IPS-18c (cell line): Measurements from ENCODE around the gene TOX2.
A peak's percentile ranks its signal among the peaks of the same experiment; 100 is the strongest.

Experiments
- H3K4me3 ChIP-seq: 2 replicates; pipeline ENCODE4 v1.7.0; 2013; ENCODE audit warnings: low read depth, mild to moderate bottlenecking, low read length, moderate library complexity; ENCODE audit not compliant: insufficient read depth
- H3K9me3 ChIP-seq: one replicate; pipeline ENCODE4 v1.6.1; 2013; ENCODE audit warnings: mild to moderate bottlenecking, low read length, moderate library complexity; ENCODE audit not compliant: control insufficient read depth, insufficient read depth

Gene TOX2

GRCh38 chr20:43914311-43915210 is at the start of gene TOX2:
TOX2 (plus strand) TSS chr20:43914852; CDS start chr20:43914892, 40 bp downstream.
- H3K9me3 ChIP-seq, result peaks cover 4% of the 10 kb centered on the region

GRCh38 chr20:43868091-43868490 is 46.6 kb upstream of the TOX2 start:
- H3K4me3 ChIP-seq, result no peak overlapping the region
- no peaks in the 10 kb centered on the region for H3K9me3 ChIP-seq

More at GRCh38 chr20:43914311-43915210, at the start of gene TOX2:
- H3K4me3 ChIP-seq, result peak within 1 kb of the TSS; percentile 57

GRCh38 chr20:43870484-43870883 is 44.2 kb upstream of the TOX2 start:
- Histone ChIP-seq H3K9me3 (no peaks in the 10 kb centered on the region), H3K4me3 (no peak overlapping the region)

GRCh38 chr20:43878776-43879175 is 35.9 kb upstream of the TOX2 start:
- H3K9me3 ChIP-seq, result peaks cover 9% of the 10 kb centered on the region
- no peak overlapping the region for H3K4me3 ChIP-seq

GRCh38 chr20:43893930-43894329 is 20.7 kb upstream of the TOX2 start:
- H3K9me3 ChIP-seq, result no peaks in the 10 kb centered on the region
- H3K4me3 ChIP-seq, result no peak overlapping the region

- no peaks in the 10 kb centered on the region for H3K9me3 ChIP-seq
Measured at GRCh38 chr20:43894491-43894890, 20.2 kb upstream of the TOX2 start.

GRCh38 chr20:43895235-43895634 is 19.4 kb upstream of the TOX2 start:
- no peak overlapping the region for H3K4me3 ChIP-seq
- H3K9me3 ChIP-seq, result no peaks in the 10 kb centered on the region

More at GRCh38 chr20:43894491-43894890, 20.2 kb upstream of the TOX2 start:
- no peak overlapping the region for H3K4me3 ChIP-seq

GRCh38 chr20:43899274-43900120 is 15.2 kb upstream of the TOX2 start:
- Histone ChIP-seq H3K4me3 (no peak overlapping the region), H3K9me3 (no peaks in the 10 kb centered on the region)

- no peak overlapping the region for H3K4me3 ChIP-seq
- H3K9me3 ChIP-seq, result no peaks in the 10 kb centered on the region
Measured at GRCh38 chr20:43900121-43900466, 14.6 kb upstream of the TOX2 start.

GRCh38 chr20:43900496-43900895 is 14.2 kb upstream of the TOX2 start:
- Histone ChIP-seq H3K9me3 (no peaks in the 10 kb centered on the region), H3K4me3 (no peak overlapping the region)

- Histone ChIP-seq H3K9me3 (no peaks in the 10 kb centered on the region), H3K4me3 (no peak overlapping the region)
Measured at GRCh38 chr20:43901296-43901695, 13.4 kb upstream of the TOX2 start.

GRCh38 chr20:43903953-43904826 is 10.5 kb upstream of the TOX2 start:
- H3K4me3 ChIP-seq, result no peak overlapping the region
- H3K9me3 ChIP-seq, result peaks cover 2% of the 10 kb centered on the region

GRCh38 chr20:43904827-43905177 is 9.8 kb upstream of the TOX2 start:
- H3K9me3 ChIP-seq, result peaks cover 2% of the 10 kb centered on the region
- H3K4me3 ChIP-seq, result no peak overlapping the region

GRCh38 chr20:43906505-43907034 is 8.1 kb upstream of the TOX2 start:
- Histone ChIP-seq H3K9me3 (peaks cover 2% of the 10 kb centered on the region), H3K4me3 (no peak overlapping the region)

- no peak overlapping the region for H3K4me3 ChIP-seq
- peaks cover 6% of the 10 kb centered on the region for H3K9me3 ChIP-seq
Measured at GRCh38 chr20:43909211-43909610, 5.4 kb upstream of the TOX2 start.

- Histone ChIP-seq H3K9me3 (peaks cover 6% of the 10 kb centered on the region), H3K4me3 (no peak overlapping the region)
Measured at GRCh38 chr20:43909720-43910119, 4.9 kb upstream of the TOX2 start.

GRCh38 chr20:43910564-43910963 is 4.1 kb upstream of the TOX2 start:
- H3K4me3 ChIP-seq, result no peak overlapping the region
- H3K9me3 ChIP-seq, result peaks cover 6% of the 10 kb centered on the region
